ENCODE results near the gene ALG1.

- TF ChIP-seq POLR2A (IDR thresholded peaks at IDR 0.05; ENCODE audit: low read length) = no peak
- no peak for TF ChIP-seq GATA1 (IDR thresholded peaks at IDR 0.05; ENCODE audit: low read depth, low read length)
Measured at GRCh38 chr16:5078626-5079025, 7.0 kb downstream of the ALG1 start.
